ENCODE measurements around the gene MAGOH. TPM values are rescaled to one million over a fixed set of nuclear protein-coding genes. Genes with fewer than 3 reads are reported as not detected.

MAGOH gene
- total and polyA plus RNA-seq, 2 donors (not counting 3 experiments of a cell fraction or from before 2014, with no cell fraction given), result 25.9 to 60.1 TPM

- BruUV-seq (replicated peaks), result no TSS peak
- intact Hi-C loops (cut with micrococcal nuclease) (no loop called here), dilution Hi-C loops (cut with MboI; ENCODE audit: extremely low pct_ligation_motif_present, low sequenced_read_pairs) (no loop called here)
- Histone ChIP-seq H3K36me3 (ENCODE audit: control insufficient read depth in 2 of 2, extremely low read depth in 1 of 2, insufficient read depth in 2 of 2, low read length in 2 of 2) (peaks cover 13 to 21% of the 10 kb centered on the region in 2 experiments), H3K9ac (replicated peaks; ENCODE audit: extremely low read depth, insufficient read depth, low read length) (no peak overlapping the region), H3K79me2 (ENCODE audit: control insufficient read depth, insufficient read depth, low read length) (no peaks in the 10 kb centered on the region), H3K9me3 (replicated peaks; ENCODE audit: control insufficient read depth, insufficient read depth, low read length) (no peaks in the 10 kb centered on the region), H3K27ac (ENCODE audit: insufficient read depth, low read depth, low read length) (no peak overlapping the region), H2AFZ (ENCODE audit: low read depth, low read length) (no peak overlapping the region), H3K27me3 (ENCODE audit: control insufficient read depth in 2 of 2, insufficient read depth in 2 of 2, low read length in 2 of 2) (no peaks in the 10 kb centered on the region), H3K4me2 (ENCODE audit: insufficient read depth, low read length) (no peak overlapping the region), H4K20me1 (replicated peaks; ENCODE audit: control insufficient read depth, extremely low read depth, insufficient read depth, low read length) (no peaks in the 10 kb centered on the region), H3K4me3 (replicated peaks in 1 of 3; ENCODE audit: insufficient read depth in 1 of 3, low read depth in 1 of 3, low read length in 3 of 3) (no peak overlapping the region), H3K9me1 (replicated peaks; ENCODE audit: control insufficient read depth, extremely low read depth, insufficient read depth, low read length) (no peaks in the 10 kb centered on the region), H3K4me1 (ENCODE audit: control insufficient read depth, extremely low read depth, insufficient read depth, low read length) (no peaks in the 10 kb centered on the region)
- no peak for DNase-seq (ENCODE audit: low read depth, low spot score)
- ChIA-PET CTCF (no interaction called here), POLR2A (interaction anchor here (0.5 kb wide), 1 partner anchor 57 kb away, joined by 4 read pairs; no protein-coding TSS in a partner anchor)
- no peak for FAIRE-seq
- TF ChIP-seq GATA2 (IDR thresholded peaks at IDR 0.05; ENCODE audit: insufficient read depth, insufficient read length, low read depth, low read length) (no peak), POLR2AphosphoS5 (IDR thresholded peaks at IDR 0.05; ENCODE audit: insufficient read depth, low read depth, low read length) (no peak), FOS (IDR thresholded peaks at IDR 0.05; ENCODE audit: borderline replicate concordance, insufficient read depth, low read length) (no peak)
- TF ChIP-seq, protein P1, sequence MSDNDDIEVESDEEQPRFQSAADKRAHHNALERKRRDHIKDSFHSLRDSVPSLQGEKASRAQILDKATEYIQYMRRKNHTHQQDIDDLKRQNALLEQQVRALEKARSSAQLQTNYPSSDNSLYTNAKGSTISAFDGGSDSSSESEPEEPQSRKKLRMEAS (IDR thresholded peaks at IDR 0.05; ENCODE audit: insufficient read depth, insufficient read length), result no peak
Observed at GRCh38 chr1:53259932-53260331, 21.6 kb upstream of the MAGOH start.

GRCh38 chr1:53258216-53258615 is 19.9 kb upstream of the MAGOH start:
- TF ChIP-seq JUN (IDR thresholded peaks at IDR 0.05; ENCODE audit: borderline replicate concordance, insufficient read depth, insufficient read length, low read depth) (no peak), GATA2 (IDR thresholded peaks at IDR 0.05; ENCODE audit: insufficient read depth, insufficient read length, low read depth, low read length) (no peak), POLR2AphosphoS5 (IDR thresholded peaks at IDR 0.05; ENCODE audit: insufficient read depth, low read depth, low read length) (no peak)
- intact Hi-C loops (cut with micrococcal nuclease) (no loop called here), dilution Hi-C loops (cut with MboI; ENCODE audit: extremely low pct_ligation_motif_present, low sequenced_read_pairs) (no loop called here)
- Histone ChIP-seq H3K9me3 (replicated peaks; ENCODE audit: control insufficient read depth, insufficient read depth, low read length) (no peaks in the 10 kb centered on the region), H3K4me2 (ENCODE audit: insufficient read depth, low read length) (no peak overlapping the region), H3K4me1 (ENCODE audit: control insufficient read depth, extremely low read depth, insufficient read depth, low read length) (no peaks in the 10 kb centered on the region), H3K27ac (ENCODE audit: insufficient read depth, low read depth, low read length) (no peak overlapping the region), H3K9me1 (replicated peaks; ENCODE audit: control insufficient read depth, extremely low read depth, insufficient read depth, low read length) (no peaks in the 10 kb centered on the region), H3K36me3 (ENCODE audit: control insufficient read depth in 2 of 2, extremely low read depth in 1 of 2, insufficient read depth in 2 of 2, low read length in 2 of 2) (peaks cover 6 to 24% of the 10 kb centered on the region in 2 experiments), H3K79me2 (ENCODE audit: control insufficient read depth, insufficient read depth, low read length) (no peaks in the 10 kb centered on the region), H2AFZ (ENCODE audit: low read depth, low read length) (no peak overlapping the region), H4K20me1 (replicated peaks; ENCODE audit: control insufficient read depth, extremely low read depth, insufficient read depth, low read length) (no peaks in the 10 kb centered on the region), H3K4me3 (replicated peaks in 1 of 3; ENCODE audit: insufficient read depth in 1 of 3, low read depth in 1 of 3, low read length in 3 of 3) (no peak overlapping the region), H3K9ac (replicated peaks; ENCODE audit: extremely low read depth, insufficient read depth, low read length) (no peak overlapping the region), H3K27me3 (ENCODE audit: control insufficient read depth in 2 of 2, insufficient read depth in 2 of 2, low read length in 2 of 2) (no peaks in the 10 kb centered on the region)
- BruUV-seq (replicated peaks), result no TSS peak
- DNase-seq (ENCODE audit: low read depth, low spot score) (no peak), FAIRE-seq (no peak)
- POLR2A ChIA-PET, result no interaction called here
- CTCF ChIA-PET, result interaction anchor here (1.6 kb wide), 1 partner anchor 135 kb away, joined by 4 read pairs; no protein-coding TSS in a partner anchor
